Measurements from ENCODE around the gene B3GAT1.
"Not testable (repeated sequence)": the region's sequence is repeated elsewhere in the genome, so short reads cannot be mapped to it uniquely, and the experiment has no call there.

B3GAT1 gene

DNA sequence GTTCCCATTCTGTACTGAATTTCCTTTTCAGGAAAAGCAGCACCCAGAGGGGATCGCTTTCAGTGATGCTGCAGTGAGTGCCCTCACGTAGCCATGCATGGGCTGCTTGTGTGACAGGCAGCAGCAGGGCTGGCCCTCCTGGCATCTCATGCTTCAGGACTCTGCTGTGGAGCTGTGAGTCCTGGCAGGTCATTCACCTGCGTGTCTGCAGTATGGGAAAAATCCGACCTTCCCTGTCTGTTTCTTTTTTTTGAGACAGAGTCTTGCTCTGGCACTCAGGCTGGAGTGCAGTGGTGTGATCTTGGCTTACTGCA, 66.8 kb downstream of the B3GAT1 start:
- no peaks in the 10 kb centered on the region for H3K79me2 ChIP-seq (ENCODE audit: control insufficient read depth, low read length)

DNA sequence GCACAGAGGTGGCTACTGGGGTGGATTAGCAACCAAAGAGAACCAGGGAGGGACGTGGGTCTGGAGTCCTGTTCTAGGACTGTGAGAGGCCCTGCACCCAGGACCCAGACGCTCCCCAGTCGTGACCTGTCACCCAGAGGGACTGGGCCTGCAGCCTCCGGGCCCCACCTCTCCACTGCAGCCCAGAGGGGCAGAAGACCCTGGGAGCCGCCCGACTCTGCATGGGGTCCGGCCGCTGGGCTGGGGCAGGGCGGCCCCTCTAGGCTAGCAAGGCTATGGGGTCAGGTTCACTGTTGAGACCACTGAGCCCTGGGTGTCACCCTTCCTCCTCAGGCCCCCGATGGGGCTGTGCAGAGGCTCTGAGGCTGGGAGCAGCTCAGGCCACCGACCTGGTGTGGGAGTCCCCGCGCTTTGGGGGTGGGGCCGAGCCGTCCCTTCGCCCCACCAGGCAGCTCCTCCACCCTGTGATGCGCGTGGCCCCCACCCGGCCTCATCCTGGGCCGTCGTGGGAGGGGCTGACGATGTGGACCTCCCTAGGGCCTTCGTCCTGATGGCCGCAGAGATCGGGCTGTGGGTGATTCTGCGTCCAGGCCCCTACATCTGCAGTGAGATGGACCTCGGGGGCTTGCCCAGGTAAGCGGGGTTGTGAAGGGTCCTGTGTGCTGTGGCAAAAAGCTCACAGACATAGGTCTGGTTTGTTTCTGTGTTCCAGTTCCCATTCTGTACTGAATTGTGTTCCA, 67.4 kb downstream of the B3GAT1 start:
- H3K9me3 ChIP-seq (ENCODE audit: control insufficient read depth, insufficient read depth, low read length); H3K4me2 ChIP-seq (ENCODE audit: low read length); H3F3A ChIP-seq (ENCODE audit: control insufficient read depth, insufficient read depth); H3K79me2 ChIP-seq (ENCODE audit: control insufficient read depth, low read length); H3K36me3 ChIP-seq (ENCODE audit: control insufficient read depth, low read length); H3K27me3 ChIP-seq (ENCODE audit: control insufficient read depth, low read length); H3K9me2 ChIP-seq (replicated peaks; ENCODE audit: control insufficient read depth, low read length); H3K4me1 ChIP-seq (ENCODE audit: control insufficient read depth, low read length); H3K27ac ChIP-seq (ENCODE audit: low read depth, low read length); H4K20me1 ChIP-seq (ENCODE audit: control insufficient read depth, insufficient read depth, low read depth, low read length); H3K4me3 ChIP-seq (ENCODE audit: low read length): not testable (repeated sequence)

More for the DNA sequence above, 66.8 kb downstream of the B3GAT1 start:
- no peak overlapping the region for H3K4me2 ChIP-seq (ENCODE audit: low read length)
- no peaks in the 10 kb centered on the region for H3K9me3 ChIP-seq (ENCODE audit: control insufficient read depth, insufficient read depth, low read length)
- H3K27me3 ChIP-seq (ENCODE audit: control insufficient read depth, low read length) = peaks cover 8% of the 10 kb centered on the region
- H3K4me3 ChIP-seq (ENCODE audit: low read length) = no peak overlapping the region
- no peaks in the 10 kb centered on the region for H4K20me1 ChIP-seq (ENCODE audit: control insufficient read depth, insufficient read depth, low read depth, low read length)
- TF ChIP-seq, protein P1, sequence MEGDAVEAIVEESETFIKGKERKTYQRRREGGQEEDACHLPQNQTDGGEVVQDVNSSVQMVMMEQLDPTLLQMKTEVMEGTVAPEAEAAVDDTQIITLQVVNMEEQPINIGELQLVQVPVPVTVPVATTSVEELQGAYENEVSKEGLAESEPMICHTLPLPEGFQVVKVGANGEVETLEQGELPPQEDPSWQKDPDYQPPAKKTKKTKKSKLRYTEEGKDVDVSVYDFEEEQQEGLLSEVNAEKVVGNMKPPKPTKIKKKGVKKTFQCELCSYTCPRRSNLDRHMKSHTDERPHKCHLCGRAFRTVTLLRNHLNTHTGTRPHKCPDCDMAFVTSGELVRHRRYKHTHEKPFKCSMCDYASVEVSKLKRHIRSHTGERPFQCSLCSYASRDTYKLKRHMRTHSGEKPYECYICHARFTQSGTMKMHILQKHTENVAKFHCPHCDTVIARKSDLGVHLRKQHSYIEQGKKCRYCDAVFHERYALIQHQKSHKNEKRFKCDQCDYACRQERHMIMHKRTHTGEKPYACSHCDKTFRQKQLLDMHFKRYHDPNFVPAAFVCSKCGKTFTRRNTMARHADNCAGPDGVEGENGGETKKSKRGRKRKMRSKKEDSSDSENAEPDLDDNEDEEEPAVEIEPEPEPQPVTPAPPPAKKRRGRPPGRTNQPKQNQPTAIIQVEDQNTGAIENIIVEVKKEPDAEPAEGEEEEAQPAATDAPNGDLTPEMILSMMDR (IDR thresholded peaks at IDR 0.05; ENCODE audit: low read depth, low read length, poor library complexity, severe bottlenecking) = no peak
- TF ChIP-seq EZH2phosphoT487 (IDR thresholded peaks at IDR 0.05; ENCODE audit: borderline replicate concordance, low read length) = no peak
- H3F3A ChIP-seq (ENCODE audit: control insufficient read depth, insufficient read depth) = no peaks in the 10 kb centered on the region
- H3K4me1 ChIP-seq (ENCODE audit: control insufficient read depth, low read length) = no peaks in the 10 kb centered on the region
- H3K9me2 ChIP-seq (replicated peaks; ENCODE audit: control insufficient read depth, low read length) = no peaks in the 10 kb centered on the region
- no peak overlapping the region for H3K27ac ChIP-seq (ENCODE audit: low read depth, low read length)
- no peaks in the 10 kb centered on the region for H3K36me3 ChIP-seq (ENCODE audit: control insufficient read depth, low read length)

DNA sequence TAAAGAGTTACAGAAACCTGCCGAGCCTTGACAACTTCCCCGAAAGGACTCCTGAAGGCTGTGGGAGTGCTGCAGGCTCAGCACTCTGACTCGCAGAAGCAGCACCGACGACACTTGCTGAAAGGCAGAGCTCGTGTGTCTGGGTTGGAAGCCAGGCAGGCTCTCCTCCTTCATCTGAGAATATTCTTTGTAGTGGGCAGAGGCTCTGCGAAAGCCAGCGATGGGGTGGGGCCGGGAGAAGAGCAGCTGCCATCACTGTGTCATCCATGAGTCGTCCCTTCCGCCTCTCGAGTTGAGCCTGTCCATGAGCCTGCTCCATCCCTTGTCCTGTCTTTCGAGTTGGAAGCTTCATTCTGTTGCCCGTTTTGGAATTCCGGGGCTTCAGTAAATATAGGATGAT, 68.4 kb downstream of the B3GAT1 start:
- TF ChIP-seq, protein P1 (IDR thresholded peaks at IDR 0.05; ENCODE audit: low read depth, low read length, poor library complexity, severe bottlenecking) = no peak
- no peak for TF ChIP-seq EZH2phosphoT487 (IDR thresholded peaks at IDR 0.05; ENCODE audit: borderline replicate concordance, low read length)
- Histone ChIP-seq H3K4me1 (ENCODE audit: control insufficient read depth, low read length) (no peaks in the 10 kb centered on the region), H3K4me3 (ENCODE audit: low read length) (no peak overlapping the region), H3K79me2 (ENCODE audit: control insufficient read depth, low read length) (no peaks in the 10 kb centered on the region), H3K27ac (ENCODE audit: low read depth, low read length) (no peak overlapping the region), H3K27me3 (ENCODE audit: control insufficient read depth, low read length) (no peaks in the 10 kb centered on the region), H3K9me3 (ENCODE audit: control insufficient read depth, insufficient read depth, low read length) (no peaks in the 10 kb centered on the region), H3K9me2 (replicated peaks; ENCODE audit: control insufficient read depth, low read length) (no peaks in the 10 kb centered on the region), H3K36me3 (ENCODE audit: control insufficient read depth, low read length) (no peaks in the 10 kb centered on the region), H4K20me1 (ENCODE audit: control insufficient read depth, insufficient read depth, low read depth, low read length) (no peaks in the 10 kb centered on the region), H3K4me2 (ENCODE audit: low read length) (no peak overlapping the region), H3F3A (ENCODE audit: control insufficient read depth, insufficient read depth) (no peaks in the 10 kb centered on the region)

DNA sequence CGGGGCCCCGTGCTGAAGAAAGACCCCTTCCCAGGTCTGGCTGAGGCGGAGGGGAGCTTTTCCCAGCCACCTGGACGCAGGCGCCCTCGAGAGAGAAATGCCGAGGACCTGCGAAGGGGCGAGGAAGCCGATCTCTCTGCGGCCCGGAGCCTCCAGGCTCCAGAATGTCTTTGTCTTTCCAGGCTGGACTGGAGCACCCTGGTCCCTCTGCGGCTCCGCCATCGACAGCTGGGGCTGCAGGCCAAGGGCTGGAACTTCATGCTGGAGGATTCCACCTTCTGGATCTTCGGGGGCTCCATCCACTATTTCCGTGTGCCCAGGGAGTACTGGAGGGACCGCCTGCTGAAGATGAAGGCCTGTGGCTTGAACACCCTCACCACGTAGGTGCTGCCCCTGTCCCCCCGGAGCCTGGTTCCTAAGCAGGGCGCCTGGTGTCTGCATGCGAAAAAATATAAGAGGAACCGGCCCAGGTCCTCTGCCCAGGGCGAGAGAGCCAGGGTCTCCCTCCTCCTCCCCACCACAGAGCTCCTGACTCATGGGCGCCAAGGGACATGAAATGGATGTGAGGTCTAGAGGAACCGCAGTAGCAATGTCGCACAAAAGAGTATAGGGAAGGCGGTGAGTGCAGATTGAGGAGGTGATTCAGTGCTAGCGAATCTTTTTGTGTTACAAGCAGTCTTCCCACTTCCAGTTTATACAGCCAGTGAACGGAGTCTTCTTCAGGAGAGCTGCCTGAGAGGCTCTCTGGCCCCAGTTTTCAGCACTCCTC, 69.3 kb downstream of the B3GAT1 start:
- TF ChIP-seq, protein P1 (IDR thresholded peaks at IDR 0.05; ENCODE audit: low read depth, low read length, poor library complexity, severe bottlenecking) = no peak
- no peak for TF ChIP-seq EZH2phosphoT487 (IDR thresholded peaks at IDR 0.05; ENCODE audit: borderline replicate concordance, low read length)
- H3K4me2 ChIP-seq (ENCODE audit: low read length) = no peak overlapping the region
- H3K27ac ChIP-seq (ENCODE audit: low read depth, low read length) = no peak overlapping the region
- H3K9me2 ChIP-seq (replicated peaks; ENCODE audit: control insufficient read depth, low read length) = no peaks in the 10 kb centered on the region
- no peaks in the 10 kb centered on the region for H3K9me3 ChIP-seq (ENCODE audit: control insufficient read depth, insufficient read depth, low read length)
- no peaks in the 10 kb centered on the region for H4K20me1 ChIP-seq (ENCODE audit: control insufficient read depth, insufficient read depth, low read depth, low read length)
- H3K36me3 ChIP-seq (ENCODE audit: control insufficient read depth, low read length) = no peaks in the 10 kb centered on the region
- H3K4me3 ChIP-seq (ENCODE audit: low read length) = no peak overlapping the region
- H3K4me1 ChIP-seq (ENCODE audit: control insufficient read depth, low read length) = no peaks in the 10 kb centered on the region
- no peaks in the 10 kb centered on the region for H3K79me2 ChIP-seq (ENCODE audit: control insufficient read depth, low read length)
- H3F3A ChIP-seq (ENCODE audit: control insufficient read depth, insufficient read depth) = no peaks in the 10 kb centered on the region
- no peaks in the 10 kb centered on the region for H3K27me3 ChIP-seq (ENCODE audit: control insufficient read depth, low read length)

Data from DOHH2 (cell line).